Measurements from ENCODE around the gene KCNAB2.

KCNAB2 gene

GRCh38 chr1:6121021-6121421, 75.3 kb downstream of the KCNAB2 start:
- Histone ChIP-seq H3K27me3 (ENCODE audit: insufficient read depth, low read length) (no peaks in the 10 kb centered on the region), H3F3A (ENCODE audit: insufficient read depth, low read length) (no peaks in the 10 kb centered on the region), H3K4me2 (ENCODE audit: low read length) (no peak overlapping the region), H3K9me3 (ENCODE audit: low read length) (0 out of 2 replicates have a peak, but pooled peaks cover 2% of the 10 kb centered on the region), H3K27ac (ENCODE audit: low read depth, low read length, poor library complexity, severe bottlenecking) (no peak overlapping the region), H3K4me3 (ENCODE audit: low read depth, low read length, poor library complexity, severe bottlenecking) (no peak overlapping the region), H3K9ac (ENCODE audit: low read length) (no peak overlapping the region), H4K20me1 (ENCODE audit: insufficient read depth, low read length) (no peaks in the 10 kb centered on the region), H2AFZ (ENCODE audit: low read length) (no peak overlapping the region), H3K9me2 (ENCODE audit: low read depth, low read length) (no peaks in the 10 kb centered on the region), H3K4me1 (ENCODE audit: insufficient read depth, low read length, severe bottlenecking) (no peaks in the 10 kb centered on the region), H3K79me2 (ENCODE audit: insufficient read depth, low read length) (no peaks in the 10 kb centered on the region), H3K36me3 (ENCODE audit: insufficient read depth, low read length) (no peaks in the 10 kb centered on the region)
- TF ChIP-seq CTCF (IDR thresholded peaks at IDR 0.05; ENCODE audit: low read length) = no peak
- TF ChIP-seq EZH2 (IDR thresholded peaks at IDR 0.05; ENCODE audit: borderline replicate concordance, low read length) = no peak

- Histone ChIP-seq H2AFZ (ENCODE audit: low read length) (no peak overlapping the region), H3K79me2 (ENCODE audit: insufficient read depth, low read length) (no peaks in the 10 kb centered on the region), H3K9me2 (ENCODE audit: low read depth, low read length) (no peaks in the 10 kb centered on the region), H3K4me3 (ENCODE audit: low read depth, low read length, poor library complexity, severe bottlenecking) (no peak overlapping the region), H3K36me3 (ENCODE audit: insufficient read depth, low read length) (no peaks in the 10 kb centered on the region), H3F3A (ENCODE audit: insufficient read depth, low read length) (no peaks in the 10 kb centered on the region), H3K4me1 (ENCODE audit: insufficient read depth, low read length, severe bottlenecking) (no peaks in the 10 kb centered on the region), H3K9me3 (ENCODE audit: low read length) (0 out of 2 replicates have a peak, but pooled peaks cover 2% of the 10 kb centered on the region), H3K9ac (ENCODE audit: low read length) (no peak overlapping the region), H3K27me3 (ENCODE audit: insufficient read depth, low read length) (no peaks in the 10 kb centered on the region), H3K4me2 (ENCODE audit: low read length) (no peak overlapping the region), H4K20me1 (ENCODE audit: insufficient read depth, low read length) (no peaks in the 10 kb centered on the region), H3K27ac (ENCODE audit: low read depth, low read length, poor library complexity, severe bottlenecking) (no peak overlapping the region)
- TF ChIP-seq CTCF (IDR thresholded peaks at IDR 0.05; ENCODE audit: low read length) (no peak), EZH2 (IDR thresholded peaks at IDR 0.05; ENCODE audit: borderline replicate concordance, low read length) (no peak)
Measured at GRCh38 chr1:6121651-6122370, 76.1 kb downstream of the KCNAB2 start.

GRCh38 chr1:6123083-6123482, 77.4 kb downstream of the KCNAB2 start:
- H3K9ac ChIP-seq (ENCODE audit: low read length) = no peak overlapping the region

More at GRCh38 chr1:6123083-6123482, 77.4 kb downstream of the KCNAB2 start:
- Histone ChIP-seq H3K9me3 (ENCODE audit: low read length) (no peaks in the 10 kb centered on the region), H4K20me1 (ENCODE audit: insufficient read depth, low read length) (no peaks in the 10 kb centered on the region), H2AFZ (ENCODE audit: low read length) (no peak overlapping the region), H3K4me2 (ENCODE audit: low read length) (no peak overlapping the region), H3K79me2 (ENCODE audit: insufficient read depth, low read length) (no peaks in the 10 kb centered on the region), H3F3A (ENCODE audit: insufficient read depth, low read length) (no peaks in the 10 kb centered on the region), H3K9me2 (ENCODE audit: low read depth, low read length) (no peaks in the 10 kb centered on the region), H3K36me3 (ENCODE audit: insufficient read depth, low read length) (no peaks in the 10 kb centered on the region), H3K27me3 (ENCODE audit: insufficient read depth, low read length) (no peaks in the 10 kb centered on the region), H3K4me3 (ENCODE audit: low read depth, low read length, poor library complexity, severe bottlenecking) (no peak overlapping the region), H3K27ac (ENCODE audit: low read depth, low read length, poor library complexity, severe bottlenecking) (no peak overlapping the region), H3K4me1 (ENCODE audit: insufficient read depth, low read length, severe bottlenecking) (no peaks in the 10 kb centered on the region)
- no peak for TF ChIP-seq EZH2 (IDR thresholded peaks at IDR 0.05; ENCODE audit: borderline replicate concordance, low read length)
- TF ChIP-seq CTCF (IDR thresholded peaks at IDR 0.05; ENCODE audit: low read length) = no peak
